ENCODE results near the gene HSBP1. TPM values are rescaled to one million over a fixed set of nuclear protein-coding genes. Genes with fewer than 3 reads are reported as not detected.

HSBP1 gene
- total RNA-seq, 2 experiments from 2014 or later: 17.4 to 21.9 TPM

DNA sequence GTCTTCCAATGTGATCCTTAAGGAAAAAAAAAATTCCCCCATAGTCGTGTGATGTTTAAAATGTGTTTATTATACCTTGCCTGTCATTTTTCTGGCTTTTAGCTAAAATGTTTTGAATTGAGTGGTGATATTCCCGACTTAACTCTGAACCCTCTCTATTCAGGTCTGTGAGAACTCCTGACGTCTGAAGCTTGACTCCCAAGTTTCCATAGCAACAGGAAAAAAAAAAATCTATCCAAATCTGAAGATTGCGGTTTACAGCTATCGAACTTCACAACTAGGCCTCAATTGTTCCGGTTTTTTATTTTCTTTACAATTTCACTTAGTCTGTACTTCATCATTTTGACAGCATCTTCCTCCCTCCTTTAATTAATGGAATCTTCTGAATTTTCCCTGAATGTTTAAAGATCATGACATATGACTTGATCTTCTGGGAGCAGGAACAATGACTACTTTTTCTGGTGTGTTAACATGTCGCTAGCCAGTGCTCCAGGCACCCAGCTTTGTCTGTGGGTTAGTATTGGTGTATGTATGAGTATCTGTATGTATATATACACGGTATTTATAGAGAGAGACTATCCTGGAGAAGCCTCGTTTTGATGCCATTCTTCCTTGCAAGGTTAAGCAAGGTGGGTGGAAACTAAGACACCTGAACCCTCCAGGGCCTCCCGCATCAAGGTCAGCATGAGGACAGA lies 12.8 kb upstream of the HSBP1 start:
- intact Hi-C loops (cut with DNase I, micrococcal nuclease): no loop called here
- Mint-ChIP-seq H3K4me1 (ENCODE audit: low read depth) (no peaks in the 10 kb centered on the region), H3K27me3 (peaks cover 27% of the 10 kb centered on the region), H3K27ac (no peak overlapping the region), H3K36me3 (ENCODE audit: low read depth) (no peaks in the 10 kb centered on the region), H3K4me3 (no peak overlapping the region), H3K9me3 (no peaks in the 10 kb centered on the region)
- DNase-seq: no peak
- H3K4me3 ChIP-seq (ENCODE audit: low read length): no peak overlapping the region
- POLR2A ChIA-PET: no interaction called here
- no peak for ATAC-seq (ENCODE audit: poor library complexity)
- CTCF ChIA-PET: no interaction called here
- H3K4me1 ChIP-seq (ENCODE audit: insufficient read depth, low read length): no peaks in the 10 kb centered on the region
- TF ChIP-seq, protein P1, sequence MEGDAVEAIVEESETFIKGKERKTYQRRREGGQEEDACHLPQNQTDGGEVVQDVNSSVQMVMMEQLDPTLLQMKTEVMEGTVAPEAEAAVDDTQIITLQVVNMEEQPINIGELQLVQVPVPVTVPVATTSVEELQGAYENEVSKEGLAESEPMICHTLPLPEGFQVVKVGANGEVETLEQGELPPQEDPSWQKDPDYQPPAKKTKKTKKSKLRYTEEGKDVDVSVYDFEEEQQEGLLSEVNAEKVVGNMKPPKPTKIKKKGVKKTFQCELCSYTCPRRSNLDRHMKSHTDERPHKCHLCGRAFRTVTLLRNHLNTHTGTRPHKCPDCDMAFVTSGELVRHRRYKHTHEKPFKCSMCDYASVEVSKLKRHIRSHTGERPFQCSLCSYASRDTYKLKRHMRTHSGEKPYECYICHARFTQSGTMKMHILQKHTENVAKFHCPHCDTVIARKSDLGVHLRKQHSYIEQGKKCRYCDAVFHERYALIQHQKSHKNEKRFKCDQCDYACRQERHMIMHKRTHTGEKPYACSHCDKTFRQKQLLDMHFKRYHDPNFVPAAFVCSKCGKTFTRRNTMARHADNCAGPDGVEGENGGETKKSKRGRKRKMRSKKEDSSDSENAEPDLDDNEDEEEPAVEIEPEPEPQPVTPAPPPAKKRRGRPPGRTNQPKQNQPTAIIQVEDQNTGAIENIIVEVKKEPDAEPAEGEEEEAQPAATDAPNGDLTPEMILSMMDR (IDR thresholded peaks at IDR 0.05): no peak
- H3K27ac ChIP-seq (ENCODE audit: low read depth in 1 of 2, low read length in 2 of 2): no peak overlapping the region
- H3K9me3 ChIP-seq (ENCODE audit: control insufficient read depth in 1 of 2, insufficient read depth in 1 of 2, low read length in 2 of 2): no peaks in the 10 kb centered on the region
- no peaks in the 10 kb centered on the region for H3K36me3 ChIP-seq (ENCODE audit: insufficient read depth, low read length)
- H3K27me3 ChIP-seq (ENCODE audit: control insufficient read depth in 1 of 2, insufficient read depth in 2 of 2, low read length in 2 of 2): peaks cover 0 to 4% of the 10 kb centered on the region in 2 experiments

DNA sequence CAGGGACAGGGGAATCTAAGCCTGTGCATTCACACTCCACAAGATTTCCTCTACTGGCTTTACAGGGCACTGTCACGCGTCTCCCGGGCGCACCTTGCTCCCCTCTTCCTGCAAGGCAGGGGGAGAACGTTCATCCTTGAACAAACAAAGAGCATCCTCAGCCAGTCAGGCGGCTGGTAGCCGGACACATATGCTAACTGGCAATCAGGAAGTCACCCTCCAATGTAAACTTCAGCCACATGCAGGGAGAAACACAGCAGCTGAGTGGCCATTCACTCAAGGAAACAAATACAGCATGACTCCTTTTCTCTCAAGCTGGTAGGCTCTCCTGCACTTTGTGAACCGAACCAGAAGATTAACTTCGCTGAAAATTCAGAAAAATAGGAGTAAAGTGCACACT lies 10.8 kb upstream of the HSBP1 start:
- intact Hi-C loops (cut with DNase I, micrococcal nuclease): no loop called here
- no peak for ATAC-seq (ENCODE audit: poor library complexity)
- Histone ChIP-seq H3K36me3 (ENCODE audit: insufficient read depth, low read length) (no peaks in the 10 kb centered on the region), H3K4me3 (ENCODE audit: low read length) (no peak overlapping the region), H3K27ac (ENCODE audit: low read depth in 1 of 2, low read length in 2 of 2) (no peak overlapping the region), H3K9me3 (ENCODE audit: control insufficient read depth in 1 of 2, insufficient read depth in 1 of 2, low read length in 2 of 2) (no peaks in the 10 kb centered on the region), H3K4me1 (ENCODE audit: insufficient read depth, low read length) (no peaks in the 10 kb centered on the region), H3K27me3 (ENCODE audit: control insufficient read depth in 1 of 2, insufficient read depth in 2 of 2, low read length in 2 of 2) (peaks cover 0 to 4% of the 10 kb centered on the region in 2 experiments)
- H3K36me3 Mint-ChIP-seq (ENCODE audit: low read depth): no peaks in the 10 kb centered on the region
- no peaks in the 10 kb centered on the region for H3K9me3 Mint-ChIP-seq
- ChIA-PET POLR2A (no interaction called here), CTCF (no interaction called here)
- TF ChIP-seq, protein P1 (IDR thresholded peaks at IDR 0.05): no peak
- no peak overlapping the region for H3K4me3 Mint-ChIP-seq
- no peaks in the 10 kb centered on the region for H3K4me1 Mint-ChIP-seq (ENCODE audit: low read depth)
- DNase-seq: no peak
- peaks cover 29% of the 10 kb centered on the region for H3K27me3 Mint-ChIP-seq
- no peak overlapping the region for H3K27ac Mint-ChIP-seq

DNA sequence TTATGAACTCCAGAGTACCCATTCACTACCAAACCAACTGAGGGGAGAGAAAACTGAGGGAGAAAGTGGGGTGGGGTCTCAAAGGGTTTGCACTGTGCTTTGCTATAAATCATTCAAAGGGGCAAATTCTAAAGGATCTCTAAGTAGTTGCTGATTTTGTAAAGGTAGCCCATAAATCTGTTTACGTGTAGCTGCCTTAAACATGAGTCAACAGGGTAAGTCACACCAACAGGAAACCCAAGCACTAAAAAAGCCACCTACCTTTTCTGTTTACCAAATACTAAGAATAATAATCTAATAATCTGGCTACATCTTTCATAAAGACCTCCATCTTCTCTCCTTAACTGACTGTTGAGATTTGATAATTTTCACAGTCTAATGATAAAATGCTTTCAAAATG lies 8.4 kb upstream of the HSBP1 start:
- no peak for ATAC-seq (ENCODE audit: poor library complexity)
- ChIA-PET POLR2A (no interaction called here), CTCF (no interaction called here)
- Mint-ChIP-seq H3K27ac (no peak overlapping the region), H3K27me3 (peaks cover 24% of the 10 kb centered on the region), H3K4me3 (no peak overlapping the region), H3K4me1 (ENCODE audit: low read depth) (no peaks in the 10 kb centered on the region), H3K9me3 (no peaks in the 10 kb centered on the region), H3K36me3 (ENCODE audit: low read depth) (no peaks in the 10 kb centered on the region)
- Histone ChIP-seq H3K36me3 (ENCODE audit: insufficient read depth, low read length) (no peaks in the 10 kb centered on the region), H3K27me3 (ENCODE audit: control insufficient read depth in 1 of 2, insufficient read depth in 2 of 2, low read length in 2 of 2) (peaks cover 0 to 4% of the 10 kb centered on the region in 2 experiments), H3K4me3 (ENCODE audit: low read length) (no peak overlapping the region), H3K4me1 (ENCODE audit: insufficient read depth, low read length) (peaks cover 4% of the 10 kb centered on the region), H3K27ac (ENCODE audit: low read depth in 1 of 2, low read length in 2 of 2) (no peak overlapping the region), H3K9me3 (ENCODE audit: control insufficient read depth in 1 of 2, insufficient read depth in 1 of 2, low read length in 2 of 2) (peaks cover 0 to 2% of the 10 kb centered on the region in 2 experiments)
- intact Hi-C loops (cut with DNase I, micrococcal nuclease): no loop called here
- no peak for DNase-seq
- TF ChIP-seq, protein P1 (IDR thresholded peaks at IDR 0.05): no peak

Measured in CD4-positive, alpha-beta T cell (primary cell).